NB4 (cell line): Measurements from ENCODE around the gene CACNA2D4.

Experiments
- DNase-seq: peaks from one replicate; pipeline ENCODE4 v3.0.0; 2010; ENCODE audit warnings: low read depth
- H3K4me3 ChIP-seq: one replicate; pipeline ENCODE4 v1.5.1; 2011; ENCODE audit warnings: mild to moderate bottlenecking, low read depth, low read length, moderate library complexity
- CTCF ChIP-seq: IDR thresholded peaks from one replicate; pipeline ENCODE4 v1.5.1; 2012; ENCODE audit warnings: low read depth, low read length
- MAX ChIP-seq: IDR thresholded peaks from 2 replicates; pipeline ENCODE4 v1.6.1; 2011; ENCODE audit warnings: low read depth, low read length
- MYC ChIP-seq: IDR thresholded peaks from 2 replicates; pipeline ENCODE4 v1.6.1; 2011; ENCODE audit warnings: low read depth, low read length
- POLR2A ChIP-seq: IDR thresholded peaks from 2 replicates; pipeline ENCODE4 v1.6.1; 2011; ENCODE audit warnings: mild to moderate bottlenecking; ENCODE audit not compliant: insufficient read length; ENCODE audit errors: extremely low read depth

Gene CACNA2D4

GRCh38 chr12:1844661-1845409 lies 73.6 kb downstream of the CACNA2D4 start:
- TF ChIP-seq MAX (no peak), POLR2A (no peak), CTCF (no peak), MYC (no peak)
- H3K4me3 ChIP-seq = no peak overlapping the region
- no peak for DNase-seq

- TF ChIP-seq POLR2A (no peak), MAX (no peak), MYC (no peak), CTCF (no peak)
- H3K4me3 ChIP-seq = no peak overlapping the region
- DNase-seq = no peak
These were observed 74.2 kb downstream of the CACNA2D4 start for GRCh38 chr12:1844223-1844622.

GRCh38 chr12:1843641-1844005 lies 74.8 kb downstream of the CACNA2D4 start:
- no peak for DNase-seq
- no peak overlapping the region for H3K4me3 ChIP-seq
- TF ChIP-seq POLR2A (no peak), CTCF (no peak), MAX (no peak), MYC (no peak)

DNA sequence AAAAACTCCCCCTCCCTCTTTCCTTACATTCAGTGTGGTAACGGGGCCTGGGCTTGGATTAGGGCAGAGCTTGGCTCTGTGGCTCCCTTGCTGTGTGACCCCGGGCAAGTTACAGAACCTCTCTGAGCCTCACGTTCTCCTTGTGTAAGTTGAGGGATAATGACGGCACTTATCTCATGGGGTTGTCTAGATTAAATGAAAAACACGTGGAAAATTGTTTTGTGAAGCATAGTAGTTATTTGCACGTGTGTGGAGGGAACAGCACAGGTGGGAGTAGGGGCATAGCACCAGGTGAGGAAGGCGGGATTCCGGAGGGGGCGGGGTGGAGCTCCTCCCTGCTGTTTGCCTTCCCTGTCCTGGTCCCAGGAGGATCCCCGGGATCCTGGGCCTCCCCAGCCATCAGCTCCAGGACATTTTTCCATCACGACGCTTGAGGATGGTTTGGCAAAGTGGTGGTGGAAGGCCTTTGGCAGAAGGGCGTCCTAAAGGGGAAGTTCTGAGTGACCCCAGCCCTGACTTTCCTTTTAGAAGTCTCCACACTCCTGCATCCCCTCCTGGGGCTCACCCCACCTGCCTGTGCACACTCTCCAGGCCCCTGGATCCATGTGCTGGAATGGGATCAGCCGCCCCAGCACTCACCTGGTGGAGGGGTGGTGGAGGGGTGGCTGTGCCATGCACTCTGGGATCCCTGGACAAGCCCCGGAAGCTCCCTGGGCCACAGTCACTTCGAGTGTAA lies 75.4 kb downstream of the CACNA2D4 start:
- H3K4me3 ChIP-seq = peak overlapping the region; percentile 43
- TF ChIP-seq POLR2A (no peak), MAX (0 out of 2 replicates have a peak, but pooled peaks have one; percentile 21)
- DNase-seq = peak; percentile 45

GRCh38 chr12:1842183-1842904 lies 76.1 kb downstream of the CACNA2D4 start:
- peak overlapping the region; percentile 43 for H3K4me3 ChIP-seq
- TF ChIP-seq POLR2A (no peak), MYC (peak; percentile 87), MAX (peak; percentile 86)
- DNase-seq = peak; percentile 98

GRCh38 chr12:1841586-1842182 lies 76.8 kb downstream of the CACNA2D4 start:
- TF ChIP-seq MAX = no peak; the same call in 1 of the 2 replicates
- DNase-seq = peak; percentile 59
- H3K4me3 ChIP-seq = peak overlapping the region; percentile 35
